H1 (cell line): Measurements from ENCODE around the gene MEF2B. TPM values are rescaled to one million over a fixed set of nuclear protein-coding genes. Genes with fewer than 3 reads are reported as not detected.

Experiments used
- ASH2L ChIP-seq: fragments of 200-600, 300-600 bp; sonication (generic); IDR thresholded peaks from one replicate; pipeline ENCODE4 v1.7.1; 2017; ENCODE audit warnings: low read length
- BRCA1 ChIP-seq: IDR thresholded peaks from 2 replicates; pipeline ENCODE4 v1.6.1; 2012; ENCODE audit warnings: low read depth, low read length, improper control_type of control experiment
- CHD1 ChIP-seq: IDR thresholded peaks from 2 replicates; pipeline ENCODE4 v1.6.1; 2012; ENCODE audit warnings: low read depth, low read length, improper control_type of control experiment
- CREB1 ChIP-seq: IDR thresholded peaks from 2 replicates; pipeline ENCODE4 v1.6.1; 2012; ENCODE audit warnings: inconsistent platforms
- CTBP2 ChIP-seq: IDR thresholded peaks from 2 replicates; pipeline ENCODE4 v1.7.0; 2011; ENCODE audit warnings: borderline replicate concordance, mild to moderate bottlenecking, moderate library complexity, mixed read lengths, low read length; ENCODE audit not compliant: insufficient read depth, insufficient read length
- E2F6 ChIP-seq: IDR thresholded peaks from 2 replicates; pipeline ENCODE4 v1.6.1; 2012; ENCODE audit warnings: inconsistent platforms
- EZH2 ChIP-seq: fragments of 200-600 bp; sonication (generic); IDR thresholded peaks from 2 replicates; pipeline ENCODE4 v1.7.1; 2012; ENCODE audit warnings: low read depth, mild to moderate bottlenecking, moderate library complexity, low read length, inconsistent platforms; ENCODE audit not compliant: severe bottlenecking
- SUZ12 ChIP-seq: fragments of 200-600 bp; sonication (generic); IDR thresholded peaks from 2 replicates; pipeline ENCODE4 v1.6.1; 2012; ENCODE audit warnings: mild to moderate bottlenecking, inconsistent platforms, low read length, moderate library complexity, mixed read lengths
- TAF7 ChIP-seq: optimal IDR thresholded peaks from 2 replicates; pipeline ENCODE3; 2011; ENCODE audit warnings: low read depth, mild to moderate bottlenecking, inconsistent platforms, low read length, moderate library complexity, borderline replicate concordance
- TCF12 ChIP-seq: IDR thresholded peaks from 2 replicates; pipeline ENCODE4 v1.6.1; 2011; ENCODE audit warnings: low read depth, mild to moderate bottlenecking, low read length
- polyA plus RNA-seq, 7 experiments: library from polyadenylated mRNA; depleted of rRNA in 3 of 7; stranded (reverse) in 5 of 7; unstranded in 2 of 7; fragments of >200 nt in 5 of 7; fragments of 200-250 nt in 2 of 7; gene quantifications; 1 replicate in 5 of 7; 2 replicates in 1 of 7; 4 replicates in 1 of 7; pipeline versions ENCODE4 v1.2.1 to v1.2.3, GENCODE V29; 2011 to 2013; ENCODE audit warnings: missing spikeins in 2 of 7, mixed read lengths in 2 of 7
- total RNA-seq: library from RNA; stranded (reverse); fragmentation: NEBNext Ultra II Directional; extraction: Animal tissue kit (Norgen Biotek cat#: 25700); gene quantifications from 2 replicates; pipeline ENCODE4 v1.2.1, GENCODE V29; 2021

The MEF2B gene
- total and polyA plus RNA-seq, 2 of the 8 experiments (the other 6 are each of a cell fraction or from before 2014, with no cell fraction given) = 2.8 to 3.7 TPM

- no peak for TF ChIP-seq SUZ12
- no peak for TF ChIP-seq CHD1
- TF ChIP-seq CTBP2 = no peak
- TF ChIP-seq TCF12 = no peak
- no peak for TF ChIP-seq ASH2L
- no peak for TF ChIP-seq CREB1
- TF ChIP-seq EZH2 = no peak
- TF ChIP-seq BRCA1 = no peak
- TF ChIP-seq TAF7 = no peak
- no peak for TF ChIP-seq E2F6
These were observed 39.3 kb upstream of the MEF2B start (continued) for GRCh38 chr19:19209372-19209771.
